ENCODE data around the gene HPCA.

DNA sequence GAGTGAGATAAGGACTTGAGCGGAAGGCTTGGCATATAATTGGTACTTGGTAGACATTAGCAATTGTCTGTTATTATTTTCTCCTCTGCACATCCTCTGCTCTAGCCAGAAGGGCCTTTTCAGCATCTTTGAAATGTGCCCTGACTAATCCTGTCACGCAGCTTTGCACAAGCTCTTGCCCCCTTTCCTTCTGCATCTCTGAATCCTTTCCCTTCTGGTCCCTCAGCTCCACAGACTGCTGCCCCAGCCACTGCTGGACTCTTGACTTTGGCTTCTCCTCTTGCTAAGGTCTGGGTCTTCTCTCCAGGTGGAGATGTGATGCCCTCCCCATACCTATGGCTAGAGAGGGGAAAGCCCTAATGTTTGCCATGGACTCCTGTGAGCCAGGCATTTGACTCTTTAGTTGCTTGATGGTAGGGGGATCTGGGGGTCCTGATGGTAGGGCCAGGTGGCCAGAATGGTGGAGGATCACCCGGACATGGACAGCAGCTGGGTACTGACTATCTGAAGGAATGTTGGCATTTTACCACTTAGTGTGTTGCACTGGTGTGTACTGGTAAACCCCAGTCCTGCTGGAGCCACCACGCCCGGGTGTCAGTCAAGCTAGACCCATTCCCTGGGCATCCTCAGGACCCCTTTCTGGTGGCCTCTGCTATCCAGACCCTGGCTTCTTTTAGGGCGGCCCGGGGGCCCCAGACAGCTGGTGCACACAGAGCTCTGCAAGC is 4.4 kb downstream of the HPCA start:
- TF ChIP-seq EZH2phosphoT487 (IDR thresholded peaks at IDR 0.05; ENCODE audit: insufficient read depth, low read depth) (no peak), EZH2 (IDR thresholded peaks at IDR 0.05; ENCODE audit: insufficient read depth, poor library complexity, severe bottlenecking) (no peak)

All from GM23248 (cell line).